Raji (cell line): ENCODE results near the gene RAB14.

Source experiments
- POLR2A ChIP-seq: IDR thresholded peaks from 2 replicates; pipeline ENCODE4 v1.6.1; 2011; ENCODE audit warnings: low read depth, low read length, control low read depth; ENCODE audit not compliant: insufficient read depth

RAB14 gene

GRCh38 chr9:121201738-121202533 is at the start of gene RAB14:
Gene RAB14, minus strand, starts transcription at chr9:121201869. Its CDS starts 8,457 bp downstream, at chr9:121193412.
- peak; percentile 79 for TF ChIP-seq POLR2A

GRCh38 chr9:121249563-121249962 is 47.9 kb upstream of the RAB14 start:
- TF ChIP-seq POLR2A, result no peak

DNA sequence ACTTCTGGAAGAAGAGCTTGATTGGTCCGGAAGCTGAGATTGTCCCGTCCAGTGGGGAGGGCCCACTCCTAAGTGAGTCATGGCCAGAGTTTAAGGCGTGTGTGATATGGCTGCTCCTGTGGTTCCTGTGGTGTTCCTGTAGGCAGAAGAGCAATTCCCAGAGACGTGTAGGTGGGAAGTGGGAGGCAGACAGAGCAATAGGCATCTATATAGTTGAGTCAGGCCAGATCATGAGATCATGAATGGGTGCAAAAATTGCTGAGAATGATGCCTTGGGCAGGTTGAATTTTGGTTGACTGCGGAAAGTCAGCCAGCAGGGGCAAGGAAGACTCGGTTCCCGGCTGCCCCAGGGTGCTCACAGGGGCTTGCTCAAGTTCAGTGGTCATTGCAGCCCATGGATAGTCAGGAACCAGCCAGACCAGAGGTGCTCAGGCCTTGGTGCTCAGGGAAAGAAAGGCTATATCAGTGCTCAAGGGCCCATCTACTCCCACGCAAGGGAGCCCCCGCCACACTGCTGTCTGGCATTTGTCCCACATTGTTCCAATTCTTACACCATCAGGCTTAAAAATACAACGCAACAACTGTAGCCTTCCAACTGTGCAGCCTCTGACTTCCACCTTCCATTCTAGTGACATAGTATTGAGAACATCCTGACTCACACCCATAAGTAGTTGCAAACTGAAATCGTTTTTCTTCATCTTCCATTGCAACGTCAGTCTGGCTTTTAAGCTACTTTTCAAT is 45.3 kb upstream of the RAB14 start:
- TF ChIP-seq POLR2A, result no peak

DNA sequence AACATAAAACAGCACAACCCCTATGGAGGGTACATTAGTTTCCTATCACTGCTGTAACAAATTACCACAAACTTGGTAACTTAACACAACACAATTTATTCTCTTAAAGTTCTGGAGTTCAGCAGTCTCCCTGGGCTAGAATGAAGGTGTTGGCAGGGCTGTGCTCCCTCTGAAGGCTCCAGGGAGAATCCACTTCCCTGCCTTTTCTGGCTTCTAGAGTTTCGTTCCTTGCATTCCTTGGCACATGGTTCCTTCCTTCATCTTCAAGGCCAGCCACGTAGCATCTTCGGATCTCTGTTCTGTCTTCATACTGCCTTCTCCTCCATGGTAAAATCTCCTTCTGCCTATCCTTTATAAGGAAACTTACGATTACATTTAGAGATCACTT is 41.3 kb upstream of the RAB14 start:
- TF ChIP-seq POLR2A, result no peak

DNA sequence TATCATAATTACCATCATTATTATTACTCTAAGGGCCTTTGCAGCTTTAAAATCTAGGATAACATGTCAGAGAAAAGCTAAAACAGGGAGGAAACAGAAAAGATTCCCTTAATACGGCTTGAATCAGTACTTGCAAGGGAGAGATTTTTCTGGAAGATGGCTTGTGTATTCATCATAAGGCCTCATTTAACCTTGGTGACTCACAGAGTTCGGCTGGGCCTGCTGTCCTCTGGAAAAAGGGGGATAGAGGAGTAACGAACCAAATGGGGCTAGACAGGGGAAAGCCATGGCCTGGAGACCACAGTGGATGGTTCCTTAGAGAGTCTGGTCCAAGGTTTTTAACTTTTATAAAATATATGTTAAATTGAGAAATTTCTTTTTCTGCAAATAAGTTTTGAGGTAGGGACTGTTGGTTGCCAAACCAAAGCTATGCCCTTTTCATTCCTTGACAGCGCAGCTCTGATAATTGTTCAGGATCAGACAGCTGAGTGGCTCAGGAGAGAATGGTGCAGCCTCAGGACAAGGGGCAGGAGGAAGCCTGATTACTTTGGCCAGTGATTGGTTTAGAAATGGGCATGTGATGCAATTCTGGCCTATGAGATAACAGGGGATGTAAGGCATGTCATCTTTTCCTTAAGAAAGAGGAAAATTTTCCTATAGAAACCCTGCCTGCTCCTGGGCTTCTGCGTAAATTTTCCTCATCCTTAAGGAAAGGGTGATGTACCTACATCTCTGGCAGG is 40.7 kb upstream of the RAB14 start:
- no peak for TF ChIP-seq POLR2A

DNA sequence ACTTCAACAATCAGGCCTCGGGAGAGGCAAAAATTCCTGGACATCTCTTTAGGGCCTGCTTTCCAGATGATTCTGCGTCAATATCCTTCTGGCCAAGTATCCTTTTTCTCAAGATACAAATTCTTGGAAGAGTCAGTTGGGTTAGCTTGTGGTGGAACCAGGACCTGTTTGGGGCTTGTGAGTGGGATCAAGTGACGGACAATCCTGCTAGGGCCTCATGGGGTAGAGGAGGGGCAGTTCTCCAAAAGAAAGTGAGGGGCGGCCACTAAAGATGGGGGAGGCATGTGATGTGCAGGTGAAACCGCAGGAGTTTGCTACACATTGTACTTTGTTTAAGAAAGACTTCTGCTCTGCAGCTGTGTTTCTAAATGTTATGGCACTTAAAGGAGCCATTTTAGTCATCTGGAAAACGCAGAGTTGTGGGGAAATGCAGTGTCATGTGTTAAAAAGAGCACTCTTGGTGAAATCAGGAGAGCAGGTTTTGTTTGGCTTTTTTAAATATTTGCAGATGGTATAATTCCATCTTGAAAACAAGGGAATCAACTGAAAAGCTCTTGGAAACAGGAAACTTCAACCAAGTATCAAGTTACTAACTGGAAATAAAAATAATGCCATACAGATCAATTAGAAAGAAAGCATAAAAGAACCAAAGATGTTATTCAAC is 38.9 kb upstream of the RAB14 start:
- no peak for TF ChIP-seq POLR2A

GRCh38 chr9:121239851-121240250 is 38.2 kb upstream of the RAB14 start:
- TF ChIP-seq POLR2A, result no peak

DNA sequence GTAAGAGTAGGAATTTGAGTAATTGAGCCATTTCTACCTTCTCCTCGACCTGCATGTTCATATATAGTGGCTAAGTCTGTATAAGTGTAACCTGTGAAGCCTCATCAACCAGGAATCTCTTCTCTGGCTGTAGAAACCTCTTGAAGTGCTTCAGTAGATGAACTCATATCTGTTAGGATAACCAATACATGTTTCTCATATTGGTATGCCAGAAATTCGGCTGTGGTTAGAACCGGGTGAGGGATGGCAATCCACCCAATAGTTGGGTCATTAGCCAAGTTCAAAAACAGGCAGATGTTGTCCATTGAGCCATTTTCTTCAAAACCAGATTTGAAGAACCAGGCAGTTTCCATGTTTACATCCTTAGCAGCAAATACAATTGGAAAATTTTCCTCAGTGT is 37.4 kb upstream of the RAB14 start:
- no peak for TF ChIP-seq POLR2A

GRCh38 chr9:121237916-121238315 is 36.2 kb upstream of the RAB14 start:
- TF ChIP-seq POLR2A, result no peak

DNA sequence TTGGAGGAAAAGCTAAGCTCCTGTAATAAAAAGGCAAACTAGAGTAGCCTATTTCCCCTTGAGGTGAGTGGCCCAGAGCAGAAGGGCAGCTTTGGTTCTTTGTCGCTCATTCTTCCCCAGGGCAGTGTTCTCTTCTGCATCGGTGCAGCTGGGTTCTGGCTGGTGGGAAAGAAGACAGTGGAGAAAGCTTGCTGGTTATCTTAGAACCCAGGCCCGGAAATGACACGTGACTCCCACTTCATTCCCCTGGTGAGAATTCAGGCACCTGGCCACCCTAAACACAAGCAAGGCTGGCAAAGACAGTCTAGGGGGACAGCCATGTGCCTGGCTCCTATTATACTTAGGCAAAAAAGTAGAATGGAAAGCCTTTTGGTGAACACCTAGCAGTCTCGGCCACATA is 33.8 kb upstream of the RAB14 start:
- no peak for TF ChIP-seq POLR2A

GRCh38 chr9:121234832-121235161 is 33.1 kb upstream of the RAB14 start:
- TF ChIP-seq POLR2A, result no peak

- TF ChIP-seq POLR2A, result no peak
Measured at GRCh38 chr9:121233906-121234831, 32.5 kb upstream of the RAB14 start.

GRCh38 chr9:121232251-121232650 is 30.6 kb upstream of the RAB14 start:
- no peak for TF ChIP-seq POLR2A

DNA sequence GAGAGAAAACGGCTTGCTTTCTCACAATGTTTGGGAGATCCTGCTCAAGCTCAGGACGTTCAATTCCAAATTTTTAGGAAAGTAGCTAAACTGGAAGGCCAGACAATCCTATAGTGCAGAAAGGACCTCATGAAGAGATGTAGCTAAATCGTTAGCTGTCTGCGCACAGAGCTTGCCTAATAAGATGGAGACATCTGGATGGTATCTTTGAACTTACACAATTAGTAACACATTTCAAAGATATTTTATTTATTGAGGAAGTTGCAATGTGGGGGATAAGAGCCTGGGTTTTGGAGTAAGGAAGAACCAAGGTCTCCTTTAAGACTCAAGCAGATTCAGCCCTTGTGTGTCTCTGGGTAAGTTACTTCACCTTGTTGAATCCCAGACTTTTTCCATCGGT is 28.6 kb upstream of the RAB14 start:
- TF ChIP-seq POLR2A, result no peak
